Spleen (tissue), 7 donors: ENCODE data around the gene TMEM170B.

Source experiments
- CTCF ChIP-seq, 11 experiments: fragments of 200-600 bp in 7 of 11; fragments of 450-650 bp in 4 of 11; sonication (generic) in 4 of 11; IDR thresholded peaks in 8 of 11; conservative IDR thresholded peaks in 3 of 11; 1 replicate in 7 of 11; 2 replicates in 4 of 11; pipeline versions ENCODE4 v1.4.0 to v1.8.0; 2016 to 2021; ENCODE audit warnings: antibody characterized with exemption in 11 of 11, inconsistent platforms in 4 of 11, mild to moderate bottlenecking in 1 of 11
- POLR2A ChIP-seq, 3 donors: fragments of 450-650 bp; IDR thresholded peaks; one replicate each; pipeline ENCODE4 v1.5.1; 2017; ENCODE audit warnings: antibody characterized with exemption in 3 of 3, mild to moderate bottlenecking in 1 of 3
- donor health status: DM: no; HTN: no; CAD: no; lungs with moderate emphysema.
- donor health status: DM: no; HTN: no; CAD: no.
- donor health status: DM: no; HTN: no; CAD: no.

GRCh38 chr6:11584244-11584643 lies 46.7 kb downstream of the TMEM170B start:
- TF ChIP-seq CTCF (IDR thresholded peaks at IDR 0.05 in 8 of 11, conservative IDR thresholded peaks at IDR 0.05 in 3 of 11) (no peak), POLR2A (IDR thresholded peaks at IDR 0.05) (no peak)
